GM12878 (cell line): ENCODE data around the gene ESPL1. TPM values are rescaled to one million over a fixed set of nuclear protein-coding genes. Genes with fewer than 3 reads are reported as not detected.

ENCODE experiments used
- ATAC-seq: fragments of 200-7000 bp; cut with Tn5 transposase; 3 replicates; pipeline ENCODE4 v1.9.1; 2020; ENCODE audit warnings: mild to moderate bottlenecking, moderate library complexity
- BruUV-seq: library from RNA; stranded (reverse); fragments of 400-500 nt; replicated peaks from 2 replicates; lab custom pipeline; 2021; lab: Mats Ljungman, UMichigan
- CTCF ChIA-PET: fragments of 300-600 bp; sonication (Branson Sonifier 250); formaldehyde crosslinking; extraction: SDS; loops from one replicate; lab custom pipeline; 2021; ENCODE audit warnings: inconsistent platforms; lab: Yijun Ruan, JAX
- POLR2A ChIA-PET: fragments of 350-600 bp; formaldehyde crosslinking; extraction: SDS; loops from one replicate; lab custom pipeline; 2021; ENCODE audit warnings: inconsistent platforms; lab: Charles Lee
- RAD21 ChIA-PET: fragments of 300-600 bp; sonication (Branson Sonifier 250); formaldehyde crosslinking; loops from one replicate; lab custom pipeline; 2023; ENCODE audit warnings: antibody characterized with exemption; ENCODE audit not compliant: unreplicated experiment; lab: Charles Lee
- SMC1A ChIA-PET: fragments of 300-600 bp; sonication (Branson Sonifier 250); formaldehyde crosslinking; loops from one replicate; lab custom pipeline; 2023; ENCODE audit not compliant: unreplicated experiment, uncharacterized antibody; lab: Charles Lee
- DNase-seq: peaks from one replicate; pipeline ENCODE4 v3.0.0-alpha.2; 2011; ENCODE audit warnings: low read depth, low spot score
- FAIRE-seq: peaks from 3 replicates; lab custom pipeline; 2011; peaks lifted over from hg19 to GRCh38; lab: Jason Lieb, UNC
- H2AFZ ChIP-seq: 2 replicates; pipeline ENCODE4 v1.6.0; 2011; ENCODE audit warnings: low read depth, low read length, control low read depth; ENCODE audit not compliant: control insufficient read depth
- H3K27ac ChIP-seq: 2 replicates; pipeline ENCODE4 v1.5.1; 2011; ENCODE audit warnings: control low read depth; ENCODE audit not compliant: control insufficient read depth, insufficient read depth
- H3K27me3 ChIP-seq, 2 experiments: replicated peaks in 1 of 2; 2 replicates each; pipeline versions ENCODE4 v1.6.0 to v1.6.1; 2011; ENCODE audit warnings: low read length in 1 of 2; ENCODE audit not compliant: control insufficient read depth in 2 of 2, insufficient read depth in 2 of 2
- H3K36me3 ChIP-seq, 2 experiments: 2 replicates each; pipeline ENCODE4 v1.5.1; 2011; ENCODE audit warnings: low read length in 1 of 2; ENCODE audit not compliant: control insufficient read depth in 2 of 2, insufficient read depth in 2 of 2
- H3K4me1 ChIP-seq: 2 replicates; pipeline ENCODE4 v1.6.1; 2011; ENCODE audit warnings: mild to moderate bottlenecking, low read length, moderate library complexity, mixed read lengths; ENCODE audit not compliant: control insufficient read depth, insufficient read depth
- H3K4me2 ChIP-seq: 2 replicates; pipeline ENCODE4 v1.6.0; 2011; ENCODE audit warnings: control low read depth; ENCODE audit not compliant: control insufficient read depth, insufficient read depth
- H3K4me3 ChIP-seq: fragments of 200-600 bp; sonication (generic); 2 replicates; pipeline ENCODE4 v1.5.1; 2016
- H3K79me2 ChIP-seq: 2 replicates; pipeline ENCODE4 v1.6.0; 2011; ENCODE audit warnings: low read length; ENCODE audit not compliant: control insufficient read depth, insufficient read depth
- H3K9ac ChIP-seq: 2 replicates; pipeline ENCODE4 v1.8.0; 2011; ENCODE audit warnings: low read length, control low read depth, mixed read lengths; ENCODE audit not compliant: control insufficient read depth, insufficient read depth
- H3K9me3 ChIP-seq: replicated peaks from 3 replicates; pipeline ENCODE4 v1.5.1; 2011; ENCODE audit warnings: mild to moderate bottlenecking, low read length; ENCODE audit not compliant: control insufficient read depth, insufficient read depth
- H4K20me1 ChIP-seq: 2 replicates; pipeline ENCODE4 v1.6.0; 2011; ENCODE audit not compliant: control insufficient read depth, insufficient read depth
- ETV6 ChIP-seq, 2 experiments: fragments of 450-650 bp in 1 of 2; IDR thresholded peaks in 1 of 2; conservative IDR thresholded peaks in 1 of 2; 2 replicates each; pipeline ENCODE4 v1.6.1; 2014; ENCODE audit warnings: antibody characterized with exemption in 1 of 2, borderline replicate concordance in 1 of 2, low read depth in 1 of 2, mild to moderate bottlenecking in 1 of 2, moderate library complexity in 1 of 2
- FOXK2 ChIP-seq: fragments of 450-650 bp; IDR thresholded peaks from 2 replicates; pipeline ENCODE4 v1.6.1; 2017; ENCODE audit warnings: mild to moderate bottlenecking, moderate library complexity
- JUNB ChIP-seq: IDR thresholded peaks from 2 replicates; pipeline ENCODE4 v1.6.1; 2016; ENCODE audit warnings: antibody characterized with exemption, mild to moderate bottlenecking
- NFXL1 ChIP-seq: fragments of 450-650 bp; IDR thresholded peaks from 2 replicates; pipeline ENCODE4 v1.6.1; 2017; ENCODE audit warnings: antibody characterized with exemption, mild to moderate bottlenecking, borderline replicate concordance
- RFX5 ChIP-seq: IDR thresholded peaks from 2 replicates; pipeline ENCODE4 v1.6.1; 2011; ENCODE audit warnings: low read depth, low read length, improper control_type of control experiment
- STAT3 ChIP-seq: IDR thresholded peaks from 2 replicates; pipeline ENCODE4 v1.6.1; 2011; ENCODE audit warnings: low read depth, low read length, improper control_type of control experiment
- WGBS: methylation state at CpG from one replicate; pipeline ENCODE4 v1.1.6; 2016; ENCODE audit warnings: low lambda C conversion rate; ENCODE audit not compliant: insufficient replicate concordance, insufficient coverage; ENCODE audit errors: missing lambda C conversion rate; 5-methylcytosine and 5-hydroxymethylcytosine counted together
- in situ Hi-C: fragments of 300-500 bp; cut with MboI; formaldehyde crosslinking; loops from 9 replicates; pipeline ENCODE4 v1.14.3; 2018; ENCODE audit warnings: mixed read lengths
- intact Hi-C: fragments of 100-400 bp; cut with micrococcal nuclease; formaldehyde crosslinking; loops from one replicate; pipeline ENCODE4 v1.14.2; 2022; ENCODE audit not compliant: unreplicated experiment
- polyA plus RNA-seq, 11 experiments: library from polyadenylated mRNA; depleted of rRNA in 4 of 11; unstranded in 6 of 11; stranded (reverse) in 5 of 11; fragments of >200 nt; fragmentation: Nextera tagmentation in 4 of 11; fragmentation: Illumina TruSeq in 1 of 11; extraction: Ambion mirVana in 4 of 11; extraction: Trizol in 1 of 11; gene quantifications; 1 replicate in 1 of 11; 2 replicates in 10 of 11; pipeline versions ENCODE4 v1.2.1 to v1.2.3, GENCODE V29; 2011 to 2016; ENCODE audit warnings: inconsistent platforms in 2 of 11, missing spikeins in 2 of 11, low read depth in 1 of 11
- total RNA-seq, 4 experiments: library from RNA; depleted of rRNA in 3 of 4; stranded (reverse); fragments of >200 nt in 3 of 4; fragmentation: Illumina TruSeq in 1 of 4; extraction: Trizol in 1 of 4; gene quantifications; 2 replicates each; pipeline versions ENCODE4 v1.2.1 to v1.2.3, GENCODE V29; 2013 to 2021
- TF ChIP-seq, protein P1 (sequence below): fragments of 450-650 bp; IDR thresholded peaks from 2 replicates; pipeline ENCODE4 v1.6.1; 2017; ENCODE audit warnings: borderline replicate concordance
- TF ChIP-seq, protein P2 (sequence below): IDR thresholded peaks from 2 replicates; pipeline ENCODE4 v1.6.1; 2012; ENCODE audit warnings: mild to moderate bottlenecking, low read depth, low read length

Gene ESPL1
- total and polyA plus RNA-seq, 10 of the 15 experiments (the other 5 are each of a cell fraction or from before 2014, with no cell fraction given) = 2.1 to 61.9 (median 21.2) TPM

DNA sequence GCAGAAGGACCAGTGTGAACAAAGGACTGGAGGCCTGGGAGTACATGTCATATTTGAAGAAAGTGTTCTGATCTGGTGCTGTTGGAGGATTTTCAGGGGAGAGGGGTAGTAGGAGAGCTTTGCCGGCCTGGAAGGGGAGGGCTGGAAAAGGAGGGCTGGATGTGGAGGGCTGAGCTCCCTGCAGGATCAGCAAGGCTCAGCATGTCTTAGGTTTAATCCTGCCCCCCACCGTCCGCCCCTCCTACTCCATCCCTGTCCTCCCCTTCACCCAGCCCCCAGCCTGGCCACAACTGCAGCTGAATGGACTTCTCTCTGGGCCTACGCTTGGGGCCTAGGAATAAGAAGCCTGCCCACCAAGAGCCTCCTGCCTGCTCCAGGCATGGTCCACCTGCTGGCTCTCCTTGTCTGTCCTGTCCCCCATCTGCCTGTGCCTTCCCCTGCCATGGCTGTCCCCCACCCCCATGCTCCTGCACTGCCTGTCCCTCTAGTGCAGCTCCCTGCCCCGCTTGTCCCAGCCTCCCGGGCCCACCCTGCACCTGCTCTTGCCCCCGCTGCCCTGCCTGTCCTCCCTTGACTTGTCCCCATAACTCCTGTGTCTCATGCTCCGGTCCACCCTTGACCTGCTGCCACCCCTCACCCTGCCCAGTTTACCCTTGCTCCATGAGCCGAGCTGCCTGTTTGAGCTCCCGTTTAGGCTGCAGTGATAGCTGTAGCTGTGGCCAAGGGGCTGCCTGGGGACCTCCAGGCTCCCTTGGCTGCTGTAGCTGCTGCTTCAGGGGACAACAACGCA lies 26.3 kb upstream of the ESPL1 start:
- BruUV-seq = no TSS peak
- Histone ChIP-seq H3K4me1 (peaks cover 6% of the 10 kb centered on the region), H3K27ac (no peak overlapping the region), H2AFZ (no peak overlapping the region), H3K9me3 (no peaks in the 10 kb centered on the region), H3K36me3 (no peaks in the 10 kb centered on the region), H3K4me2 (no peak overlapping the region), H3K4me3 (no peak overlapping the region), H4K20me1 (no peaks in the 10 kb centered on the region), H3K27me3 (peaks cover 0 to 5% of the 10 kb centered on the region in 2 experiments; a peak in 2 of 4 replicates), H3K9ac (no peak overlapping the region), H3K79me2 (no peaks in the 10 kb centered on the region)
- CTCF ChIA-PET = interaction anchor here (0.9 to 7.2 kb wide), 6 partner anchors 9 to 80 kb away, joined by 3 to 49 read pairs (median 6); partner anchors contain the start of genes AAAS and ESPL1
- SMC1A ChIA-PET = interaction anchor here (1.6 to 3.9 kb wide), 2 partner anchors 10 to 22 kb away, joined by 5 to 12 read pairs; a partner anchor contains a TSS
- in situ Hi-C loops = no loop called here
- ATAC-seq (peak; percentile 27; the same call in 2 of the 3 replicates), FAIRE-seq (no peak), DNase-seq (no peak)
- intact Hi-C loops = no loop called here
- WGBS = 44% methylated on average over 11 of the region's 11 CpGs
- TF ChIP-seq, protein P1, sequence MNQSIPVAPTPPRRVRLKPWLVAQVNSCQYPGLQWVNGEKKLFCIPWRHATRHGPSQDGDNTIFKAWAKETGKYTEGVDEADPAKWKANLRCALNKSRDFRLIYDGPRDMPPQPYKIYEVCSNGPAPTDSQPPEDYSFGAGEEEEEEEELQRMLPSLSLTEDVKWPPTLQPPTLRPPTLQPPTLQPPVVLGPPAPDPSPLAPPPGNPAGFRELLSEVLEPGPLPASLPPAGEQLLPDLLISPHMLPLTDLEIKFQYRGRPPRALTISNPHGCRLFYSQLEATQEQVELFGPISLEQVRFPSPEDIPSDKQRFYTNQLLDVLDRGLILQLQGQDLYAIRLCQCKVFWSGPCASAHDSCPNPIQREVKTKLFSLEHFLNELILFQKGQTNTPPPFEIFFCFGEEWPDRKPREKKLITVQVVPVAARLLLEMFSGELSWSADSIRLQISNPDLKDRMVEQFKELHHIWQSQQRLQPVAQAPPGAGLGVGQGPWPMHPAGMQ = no peak
- POLR2A ChIA-PET = interaction anchor here (0.5 to 1.6 kb wide), 3 partner anchors 19 to 22 kb away, joined by 3 to 4 read pairs (median 3); no protein-coding TSS in a partner anchor
- RAD21 ChIA-PET = interaction anchor here (0.5 to 1.3 kb wide), 2 partner anchors 28 to 83 kb away, joined by 3 to 4 read pairs; no protein-coding TSS in a partner anchor

DNA sequence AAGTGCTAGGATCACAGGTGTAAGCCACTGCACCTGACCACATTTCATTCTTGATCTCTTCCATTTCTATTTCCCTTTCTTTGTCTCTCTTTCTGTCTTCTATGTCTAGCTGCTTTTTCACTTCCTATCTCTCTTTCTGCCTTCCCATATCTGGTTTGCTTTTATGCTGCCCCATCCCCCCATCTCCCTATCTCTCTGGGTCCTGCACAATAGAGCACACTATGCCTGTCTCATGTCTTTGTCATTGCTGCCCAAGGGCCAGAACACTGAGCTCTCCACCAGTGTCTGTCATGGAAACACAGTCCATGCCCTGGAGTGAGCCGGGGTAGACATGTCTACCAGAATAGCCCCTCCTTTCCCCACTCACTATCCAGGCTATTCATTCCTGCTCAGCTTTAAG lies 23.8 kb upstream of the ESPL1 start:
- no peaks in the 10 kb centered on the region for H4K20me1 ChIP-seq
- H3K36me3 ChIP-seq = no peaks in the 10 kb centered on the region
- in situ Hi-C loops (no loop called here), intact Hi-C loops (no loop called here)
- WGBS = 90% methylated on average over 1 of the region's 1 CpG
- H3K27me3 ChIP-seq = peaks cover 0 to 5% of the 10 kb centered on the region in 2 experiments; a peak in 2 of 4 replicates
- FAIRE-seq = no peak
- H3K4me2 ChIP-seq = no peak overlapping the region
- ChIA-PET CTCF (interaction anchor here (0.6 to 7.2 kb wide), 5 partner anchors 19 to 85 kb away, joined by 3 to 49 read pairs (median 3); partner anchors contain the start of gene PFDN5), RAD21 (interaction anchor here (0.6 to 1.4 kb wide), 7 partner anchors 27 to 378 kb away, joined by 3 to 4 read pairs (median 4); no protein-coding TSS in a partner anchor), POLR2A (interaction anchor here (1.1 kb wide), 1 partner anchor 23 kb away, joined by 3 read pairs; no protein-coding TSS in a partner anchor), SMC1A (interaction anchor here (0.8 to 3.3 kb wide), 6 partner anchors 23 to 85 kb away, joined by 3 to 16 read pairs (median 4); partner anchors contain the start of gene ESPL1)
- no peaks in the 10 kb centered on the region for H3K79me2 ChIP-seq
- H3K9me3 ChIP-seq = no peaks in the 10 kb centered on the region
- no peak overlapping the region for H3K27ac ChIP-seq
- no peak overlapping the region for H3K4me3 ChIP-seq
- ATAC-seq = 0 out of 3 replicates have a peak, but pooled peaks have one; percentile 29
- no peak for DNase-seq
- H2AFZ ChIP-seq = no peak overlapping the region
- H3K9ac ChIP-seq = no peak overlapping the region
- H3K4me1 ChIP-seq = peaks cover 6% of the 10 kb centered on the region
- no TSS peak for BruUV-seq
- TF ChIP-seq RFX5 = no peak
- no peak for TF ChIP-seq JUNB
- no peak for TF ChIP-seq NFXL1
- TF ChIP-seq ETV6 (conservative IDR thresholded peaks at IDR 0.05 in 1 of 2, IDR thresholded peaks at IDR 0.05 in 1 of 2; ENCODE audit: borderline replicate concordance in 1 of 2, low read depth in 1 of 2) = no peak
- TF ChIP-seq, protein P2, sequence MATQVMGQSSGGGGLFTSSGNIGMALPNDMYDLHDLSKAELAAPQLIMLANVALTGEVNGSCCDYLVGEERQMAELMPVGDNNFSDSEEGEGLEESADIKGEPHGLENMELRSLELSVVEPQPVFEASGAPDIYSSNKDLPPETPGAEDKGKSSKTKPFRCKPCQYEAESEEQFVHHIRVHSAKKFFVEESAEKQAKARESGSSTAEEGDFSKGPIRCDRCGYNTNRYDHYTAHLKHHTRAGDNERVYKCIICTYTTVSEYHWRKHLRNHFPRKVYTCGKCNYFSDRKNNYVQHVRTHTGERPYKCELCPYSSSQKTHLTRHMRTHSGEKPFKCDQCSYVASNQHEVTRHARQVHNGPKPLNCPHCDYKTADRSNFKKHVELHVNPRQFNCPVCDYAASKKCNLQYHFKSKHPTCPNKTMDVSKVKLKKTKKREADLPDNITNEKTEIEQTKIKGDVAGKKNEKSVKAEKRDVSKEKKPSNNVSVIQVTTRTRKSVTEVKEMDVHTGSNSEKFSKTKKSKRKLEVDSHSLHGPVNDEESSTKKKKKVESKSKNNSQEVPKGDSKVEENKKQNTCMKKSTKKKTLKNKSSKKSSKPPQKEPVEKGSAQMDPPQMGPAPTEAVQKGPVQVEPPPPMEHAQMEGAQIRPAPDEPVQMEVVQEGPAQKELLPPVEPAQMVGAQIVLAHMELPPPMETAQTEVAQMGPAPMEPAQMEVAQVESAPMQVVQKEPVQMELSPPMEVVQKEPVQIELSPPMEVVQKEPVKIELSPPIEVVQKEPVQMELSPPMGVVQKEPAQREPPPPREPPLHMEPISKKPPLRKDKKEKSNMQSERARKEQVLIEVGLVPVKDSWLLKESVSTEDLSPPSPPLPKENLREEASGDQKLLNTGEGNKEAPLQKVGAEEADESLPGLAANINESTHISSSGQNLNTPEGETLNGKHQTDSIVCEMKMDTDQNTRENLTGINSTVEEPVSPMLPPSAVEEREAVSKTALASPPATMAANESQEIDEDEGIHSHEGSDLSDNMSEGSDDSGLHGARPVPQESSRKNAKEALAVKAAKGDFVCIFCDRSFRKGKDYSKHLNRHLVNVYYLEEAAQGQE = no peak
- no peak for TF ChIP-seq FOXK2
- no peak for TF ChIP-seq STAT3
